ENCODE measurements around the gene CRIP3.
"Not testable (repeated sequence)": the region's sequence is repeated elsewhere in the genome, so short reads cannot be mapped to it uniquely, and the experiment has no call there.

Gene CRIP3

GRCh38 chr6:43306086-43306485 lies 2.5 kb downstream of the CRIP3 start:
- DNase-seq, result no peak

DNA sequence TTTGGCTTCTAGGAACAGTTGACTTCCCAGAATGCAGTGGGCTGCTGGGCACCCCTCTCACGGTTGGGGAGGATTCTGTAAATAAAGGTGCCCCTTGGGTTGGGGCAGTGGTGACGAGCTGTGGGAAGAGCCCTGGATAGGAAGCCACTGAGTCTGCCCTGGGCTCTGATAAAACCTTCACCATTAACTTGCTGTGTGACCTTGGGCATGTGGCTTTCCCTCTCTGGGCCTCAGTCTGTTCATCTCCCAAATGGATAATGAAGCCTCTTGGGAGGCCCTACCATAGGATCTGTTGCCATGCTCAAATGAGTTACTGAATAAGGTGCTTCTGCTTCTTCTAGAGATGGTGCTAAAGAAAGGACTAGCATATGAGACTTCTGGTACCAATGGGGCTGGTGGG lies 3.7 kb downstream of the CRIP3 start:
- no peak for DNase-seq

- no peak for DNase-seq
Observed at GRCh38 chr6:43304361-43304760, 4.3 kb downstream of the CRIP3 start.

DNA sequence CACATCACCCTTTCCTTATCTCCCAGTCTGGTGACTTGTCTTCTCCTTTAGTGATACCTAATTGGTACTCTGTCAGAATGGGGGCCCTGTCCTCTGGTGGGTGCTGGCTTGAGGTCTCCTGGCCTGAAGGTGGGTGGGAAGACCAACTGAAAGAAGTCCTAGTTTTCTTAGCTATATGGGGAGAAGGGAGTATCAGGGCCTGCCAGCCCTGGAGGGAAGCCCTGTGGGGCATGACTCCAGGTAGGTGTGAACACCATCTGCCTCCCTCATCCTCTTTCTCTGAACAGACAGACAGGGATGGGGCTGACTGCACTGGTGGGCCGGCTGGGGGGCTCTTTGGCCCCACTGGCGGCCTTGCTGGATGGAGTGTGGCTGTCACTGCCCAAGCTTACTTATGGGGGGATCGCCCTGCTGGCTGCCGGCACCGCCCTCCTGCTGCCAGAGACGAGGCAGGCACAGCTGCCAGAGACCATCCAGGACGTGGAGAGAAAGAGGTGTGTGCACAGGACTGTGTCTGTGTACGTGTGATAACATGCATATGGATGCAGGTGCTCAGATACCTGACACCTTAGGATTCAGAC lies 4.8 kb downstream of the CRIP3 start:
- DNase-seq, result no peak

DNA sequence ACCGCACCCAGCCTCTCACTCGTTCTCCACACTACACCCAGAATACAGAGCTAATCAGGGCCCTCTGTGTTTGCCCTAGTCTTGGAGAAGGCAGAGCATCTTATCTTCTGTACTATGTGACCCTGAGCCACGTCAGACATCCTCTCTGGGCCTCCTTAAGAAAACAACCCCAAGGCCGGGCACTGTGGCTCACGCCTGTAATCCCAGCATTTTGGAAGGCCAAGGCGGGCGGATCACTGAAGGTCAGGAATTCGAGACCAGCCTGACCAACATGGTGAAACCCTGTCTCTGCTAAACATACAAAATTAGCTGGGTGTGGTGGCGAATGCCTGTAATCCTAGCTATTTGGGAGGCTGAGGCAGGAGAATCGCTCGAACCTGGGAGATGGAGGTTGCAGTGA lies 5.6 kb downstream of the CRIP3 start:
- DNase-seq, result not testable (repeated sequence)

- no peak for DNase-seq
Observed at GRCh38 chr6:43302126-43302525, 6.5 kb downstream of the CRIP3 start.

DNA sequence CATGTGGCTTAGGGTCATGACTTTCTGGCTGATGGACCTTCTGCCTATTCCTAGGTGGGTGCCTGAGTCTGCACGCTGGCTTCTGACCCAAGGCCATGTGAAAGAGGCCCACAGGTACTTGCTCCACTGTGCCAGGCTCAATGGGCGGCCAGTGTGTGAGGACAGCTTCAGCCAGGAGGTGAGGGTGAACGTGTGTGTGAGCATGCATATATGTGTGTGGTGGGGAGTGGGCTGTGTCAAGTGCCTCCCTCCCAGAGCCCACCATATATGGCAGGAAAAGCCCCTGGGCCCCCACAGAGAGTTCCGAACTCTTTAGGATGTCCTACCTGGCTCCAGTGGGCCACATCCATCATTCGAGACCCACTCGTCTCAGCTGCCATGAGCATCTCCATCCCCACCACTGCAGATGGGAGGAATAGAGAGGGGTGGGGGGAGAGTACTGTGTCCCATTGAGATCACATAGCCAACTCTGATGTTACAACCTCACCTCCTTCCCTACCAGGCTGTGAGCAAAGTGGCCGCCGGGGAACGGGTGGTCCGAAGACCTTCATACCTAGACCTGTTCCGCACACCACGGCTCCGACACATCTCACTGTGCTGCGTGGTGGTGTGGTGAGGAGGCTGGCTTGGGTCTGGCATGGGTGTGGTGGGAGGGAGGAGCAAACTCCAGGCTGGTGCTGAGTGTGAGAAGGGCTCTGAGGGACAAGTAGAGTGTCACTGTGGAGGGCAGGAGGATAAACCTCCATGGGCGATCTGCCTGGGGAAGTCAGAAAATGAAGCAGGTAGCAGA lies 7.3 kb downstream of the CRIP3 start:
- no peak for DNase-seq

- no peak for DNase-seq
Observed at GRCh38 chr6:43299338-43300293, 9.0 kb downstream of the CRIP3 start.

DNA sequence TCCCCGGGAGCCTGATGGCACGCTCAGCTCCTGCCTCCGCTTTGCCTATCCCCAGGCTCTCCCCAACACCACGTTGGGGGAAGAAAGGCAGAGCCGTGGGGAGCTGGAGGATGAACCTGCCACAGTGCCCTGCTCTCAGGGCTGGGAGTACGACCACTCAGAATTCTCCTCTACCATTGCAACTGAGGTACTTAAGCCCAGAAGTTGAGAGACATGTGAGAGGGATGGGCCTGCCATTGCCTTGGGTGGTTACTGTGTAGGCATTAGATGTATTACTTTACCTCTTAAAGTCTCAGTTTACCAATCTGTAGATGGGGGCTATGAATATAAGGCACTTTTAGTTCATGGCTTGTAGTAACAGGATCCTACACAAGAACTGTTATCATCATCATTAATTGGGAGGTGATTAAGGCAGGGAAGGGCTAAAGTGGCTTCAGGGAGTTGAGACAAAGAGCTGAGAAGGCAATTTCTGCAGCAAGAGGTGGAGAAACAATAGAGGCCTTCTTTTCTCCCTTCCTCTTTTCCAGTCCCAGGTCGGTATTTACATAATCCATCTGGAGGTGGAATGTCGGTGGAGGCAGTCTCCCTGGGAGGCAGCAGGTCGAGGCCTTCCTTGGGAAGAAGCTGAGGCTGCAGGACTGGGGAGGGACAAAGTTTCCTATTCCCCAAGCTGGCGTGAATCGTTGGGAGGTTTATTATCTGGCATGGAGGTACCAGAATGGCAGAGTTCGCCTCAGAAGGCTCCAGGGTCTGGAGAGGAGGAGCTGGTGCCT lies 9.9 kb downstream of the CRIP3 start:
- DNase-seq, result no peak

DNA sequence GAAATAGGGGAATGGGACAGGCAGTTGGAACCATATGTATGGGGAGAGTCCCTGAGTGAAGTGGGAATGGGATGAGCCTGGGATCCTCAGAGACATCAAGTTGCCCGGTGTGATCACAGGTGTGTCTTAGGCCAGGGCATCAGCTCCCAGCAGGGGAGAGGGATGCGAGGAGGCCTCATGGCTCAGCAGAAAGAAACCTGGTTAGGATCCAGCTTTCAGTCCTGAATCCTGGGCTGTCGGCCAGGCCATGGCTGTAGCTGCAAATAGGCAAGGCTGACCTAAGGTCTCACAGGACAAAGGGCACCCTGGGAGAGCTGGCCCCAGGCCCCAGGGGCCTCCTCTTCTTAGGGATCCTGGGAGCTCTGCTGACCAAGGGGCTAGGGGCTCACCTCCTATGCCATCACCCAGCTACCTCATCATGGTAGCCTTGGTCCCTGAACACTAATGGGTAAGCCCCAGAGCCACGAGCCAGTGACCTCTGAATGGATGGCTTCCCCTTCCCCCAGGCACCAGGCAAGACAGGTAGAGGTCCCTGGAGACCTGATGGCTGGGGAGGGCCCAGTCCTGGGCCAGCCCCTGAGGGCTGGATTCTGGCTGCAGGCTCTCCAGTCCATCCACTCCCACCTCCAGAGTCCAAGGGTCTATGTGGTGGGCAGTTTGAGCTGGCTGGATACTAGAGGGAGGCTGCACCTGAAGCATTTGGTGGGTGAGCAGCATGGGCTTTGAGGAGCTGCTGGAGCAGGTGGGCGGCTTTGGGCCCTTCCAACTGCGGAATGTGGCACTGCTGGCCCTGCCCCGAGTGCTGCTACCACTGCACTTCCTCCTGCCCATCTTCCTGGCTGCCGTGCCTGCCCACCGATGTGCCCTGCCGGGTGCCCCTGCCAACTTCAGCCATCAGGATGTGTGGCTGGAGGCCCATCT lies 10.7 kb downstream of the CRIP3 start, which contains the start of gene SLC22A7:
SLC22A7 (plus strand) TSS at position 617 of the 921 bp plus-strand sequence; CDS start at position 716, 99 bp downstream.
- peak in 3 of 14 donors; percentile 13 to 24 (median 20) for DNase-seq

GRCh38 chr6:43296780-43297497 lies 11.7 kb downstream of the CRIP3 start:
- DNase-seq, result no peak

DNA sequence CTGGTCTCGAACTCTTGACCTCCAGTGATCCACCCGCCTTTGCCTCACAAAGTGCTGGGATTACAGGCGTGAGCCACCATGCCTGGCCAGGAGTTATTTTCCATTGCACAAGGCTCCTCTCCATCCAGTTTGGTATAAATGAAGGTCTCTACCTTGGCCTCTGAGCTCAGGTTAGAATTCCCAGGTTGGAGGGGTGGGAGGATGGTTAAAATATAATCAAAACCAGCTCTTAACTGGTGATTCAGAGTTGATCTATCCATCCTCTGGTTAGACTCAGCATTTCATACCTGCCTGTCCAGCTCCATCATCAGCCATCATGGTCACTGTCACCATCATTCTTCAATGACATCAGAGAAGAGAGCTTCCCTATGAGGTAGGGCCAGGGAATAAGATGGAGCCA lies 13.2 kb downstream of the CRIP3 start:
- DNase-seq, result no peak

DNA sequence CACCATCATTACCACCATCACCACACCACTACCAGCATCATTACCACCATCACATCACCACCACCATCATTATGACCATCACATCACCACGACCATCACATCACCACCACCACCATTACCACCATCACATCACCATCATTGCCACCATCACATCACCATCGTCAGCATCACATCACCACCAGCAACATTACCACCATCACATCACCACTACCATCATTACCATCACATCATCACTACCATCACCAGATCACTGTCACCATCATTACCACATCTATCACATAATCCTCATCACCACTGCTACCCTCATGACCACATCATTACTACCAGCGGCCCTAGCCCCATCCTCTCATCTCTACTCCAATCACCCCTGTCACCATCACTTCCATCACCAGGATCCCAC lies 14.1 kb downstream of the CRIP3 start:
- no peak for DNase-seq

- DNase-seq, result no peak
Observed at GRCh38 chr6:43293698-43294097, 14.9 kb downstream of the CRIP3 start.

- no peak for DNase-seq
Observed at GRCh38 chr6:43292763-43293318, 15.8 kb downstream of the CRIP3 start.

GRCh38 chr6:43292341-43292740 lies 16.3 kb downstream of the CRIP3 start:
- DNase-seq, result no peak

- DNase-seq, result no peak
Observed at GRCh38 chr6:43291708-43292107, 16.9 kb downstream of the CRIP3 start.

- DNase-seq, result peak in 2 of 14 donors; percentile 17 to 25
Observed at GRCh38 chr6:43290905-43291355, 17.7 kb downstream of the CRIP3 start.

DNA sequence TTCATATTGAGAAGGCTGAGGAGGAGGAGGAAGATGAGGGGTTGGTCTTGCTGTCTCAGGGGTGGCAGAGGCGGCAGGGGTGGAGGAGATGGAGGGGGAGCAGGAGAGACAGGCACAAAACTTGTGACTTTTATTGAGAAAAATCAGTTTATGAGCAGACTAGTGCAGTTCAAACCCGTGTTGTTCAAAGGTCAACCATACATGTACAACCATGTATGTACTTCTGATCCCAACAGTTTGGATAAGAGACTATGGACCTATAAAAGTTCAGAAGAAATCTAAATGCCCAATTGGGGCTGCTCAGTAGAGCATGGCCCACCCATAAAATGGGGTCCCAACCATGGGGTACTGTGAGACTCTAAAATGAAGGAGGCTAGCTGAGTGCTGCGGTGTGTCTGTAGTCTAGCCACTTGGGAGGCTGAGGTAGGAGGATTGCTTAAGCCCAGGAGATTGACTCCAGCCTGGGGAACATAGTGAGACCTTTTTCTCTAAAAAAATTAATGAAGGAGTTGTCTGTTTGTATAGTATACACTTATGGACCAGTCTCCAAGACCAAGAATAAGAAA lies 18.2 kb downstream of the CRIP3 start:
- DNase-seq, result no peak
